Tibial nerve (tissue), 4 donors: Measurements from ENCODE around the gene MCOLN1. TPM values are rescaled to one million over a fixed set of nuclear protein-coding genes. Genes with fewer than 3 reads are reported as not detected.

Source experiments
- DNase-seq, 2 donors: peaks; one replicate each; pipeline ENCODE4 v3.0.0-alpha.2; 2019; ENCODE audit warnings: low spot score in 2 of 2
- H3K27ac ChIP-seq, 4 donors: fragments of 200-600 bp; sonication (generic) in 3 of 4; one replicate each; pipeline ENCODE4 v1.5.1; 2017 to 2019; ENCODE audit warnings: mild to moderate bottlenecking in 1 of 4
- H3K27me3 ChIP-seq, 2 donors: fragments of 200-600 bp; sonication (generic) in 1 of 2; one replicate each; pipeline versions ENCODE4 v1.5.1 to v1.6.0; 2017 to 2019
- H3K36me3 ChIP-seq, 3 donors: fragments of 200-600 bp; sonication (generic); one replicate each; pipeline ENCODE4 v1.5.1; 2018 to 2019
- H3K4me1 ChIP-seq, 4 donors: fragments of 200-600 bp; sonication (generic) in 3 of 4; one replicate each; pipeline ENCODE4 v1.5.1; 2017 to 2019
- H3K4me3 ChIP-seq, 4 donors: fragments of 200-600 bp; sonication (generic) in 3 of 4; one replicate each; pipeline ENCODE4 v1.5.1; 2017 to 2019; ENCODE audit warnings: mild to moderate bottlenecking in 1 of 4, moderate library complexity in 1 of 4
- H3K9me3 ChIP-seq, 4 donors: fragments of 200-600 bp; sonication (generic) in 3 of 4; one replicate each; pipeline ENCODE4 v1.5.1; 2017 to 2019
- CTCF ChIP-seq, 5 experiments: fragments of 200-600 bp in 3 of 5; fragments of 450-650 bp in 2 of 5; sonication (generic) in 3 of 5; IDR thresholded peaks; one replicate each; pipeline ENCODE4 v1.5.1; 2016 to 2019; ENCODE audit warnings: antibody characterized with exemption in 5 of 5, mild to moderate bottlenecking in 3 of 5, moderate library complexity in 2 of 5
- EP300 ChIP-seq, 2 donors: sonication (generic); formaldehyde crosslinking; IDR thresholded peaks; one replicate each; pipeline ENCODE4 v1.6.1; 2017; ENCODE audit warnings: antibody characterized with exemption in 2 of 2, mild to moderate bottlenecking in 1 of 2
- POLR2A ChIP-seq, 2 donors: fragments of 450-650 bp; IDR thresholded peaks; one replicate each; pipeline ENCODE4 v1.6.1; 2017; ENCODE audit warnings: antibody characterized with exemption in 2 of 2, mild to moderate bottlenecking in 2 of 2, moderate library complexity in 2 of 2
- WGBS, 2 donors: methylation state at CpG; one replicate each; pipeline ENCODE4 v1.1.5; 2018; 5-methylcytosine and 5-hydroxymethylcytosine counted together
- small RNA-seq: library from RNA; depleted of rRNA; stranded (forward); fragments of <200 nt; gene quantifications from one replicate; pipeline ENCODE3, GENCODE V24; 2016
- total RNA-seq, 4 donors: library from RNA; depleted of rRNA; stranded (reverse); fragments of >200 nt; gene quantifications; one replicate each; pipeline ENCODE4 v1.1.0, GENCODE V29; 2016

MCOLN1 gene
- total RNA-seq, 4 donors from 2014 or later, result 21.3 to 52.2 (median 31.3) TPM

GRCh38 chr19:7578127-7578526 lies 55.7 kb downstream of the MCOLN1 start:
- Histone ChIP-seq H3K27me3 (no peaks in the 10 kb centered on the region), H3K4me1 (no peaks in the 10 kb centered on the region), H3K27ac (no peak overlapping the region), H3K9me3 (no peaks in the 10 kb centered on the region), H3K4me3 (no peak overlapping the region), H3K36me3 (no peaks in the 10 kb centered on the region)
- WGBS, 2 donors, result 63 to 66% methylated on average over 6 of the region's 6 CpGs
- TF ChIP-seq CTCF (IDR thresholded peaks at IDR 0.05) (no peak), POLR2A (IDR thresholded peaks at IDR 0.05) (no peak), EP300 (IDR thresholded peaks at IDR 0.05) (no peak)
- DNase-seq, result no peak

DNA sequence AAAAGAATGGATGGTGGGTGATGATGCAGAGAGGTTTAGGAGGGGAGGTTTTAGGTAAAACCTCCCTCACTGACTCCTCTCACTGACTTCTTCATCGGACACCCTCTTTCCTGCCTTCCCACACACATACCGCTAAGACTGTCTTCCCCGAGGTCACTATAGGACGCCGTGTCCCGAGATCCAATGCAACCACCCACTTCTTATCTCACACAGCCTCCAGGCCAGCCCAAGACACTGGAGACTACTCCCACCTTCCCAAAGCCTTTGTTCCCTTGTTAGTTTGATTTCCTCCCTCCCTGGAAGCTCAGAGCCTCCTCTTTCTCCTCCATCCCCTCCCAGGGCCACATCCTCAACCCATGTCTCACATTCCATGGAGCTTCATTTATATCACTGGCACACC lies 56.8 kb downstream of the MCOLN1 start:
- TF ChIP-seq CTCF (IDR thresholded peaks at IDR 0.05) (no peak), POLR2A (IDR thresholded peaks at IDR 0.05) (no peak), EP300 (IDR thresholded peaks at IDR 0.05) (no peak)
- no peak overlapping the region for H3K27ac ChIP-seq
- H3K4me1 ChIP-seq, result no peaks in the 10 kb centered on the region
- no peaks in the 10 kb centered on the region for H3K27me3 ChIP-seq
- no peaks in the 10 kb centered on the region for H3K9me3 ChIP-seq
- no peak overlapping the region for H3K4me3 ChIP-seq
- H3K36me3 ChIP-seq, result no peaks in the 10 kb centered on the region
- 58% methylated on average over 6 of the region's 6 CpGs for WGBS, 2 donors
- DNase-seq, result no peak

DNA sequence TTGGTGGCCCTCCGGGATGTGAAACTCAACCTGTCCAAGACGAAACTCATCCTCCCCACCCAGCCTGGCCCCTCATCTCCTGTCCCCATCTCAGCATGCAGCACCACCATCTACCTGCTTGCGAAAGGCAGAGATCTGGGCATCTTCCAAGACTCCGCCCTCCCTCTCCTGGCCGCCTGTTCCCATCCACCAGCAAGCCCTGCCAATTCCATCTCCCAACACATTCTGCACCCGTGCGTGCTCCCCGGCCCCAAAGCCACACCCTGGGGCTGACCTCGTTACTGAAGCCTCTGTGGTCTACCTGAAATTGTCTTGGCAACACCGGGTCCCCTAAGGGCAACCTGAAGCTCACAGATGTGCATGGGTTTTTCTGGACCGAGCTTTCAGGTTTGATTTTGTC lies 60.0 kb downstream of the MCOLN1 start:
- WGBS, 2 donors, result 62 to 67% methylated on average over 11 of the region's 11 CpGs
- Histone ChIP-seq H3K36me3 (no peaks in the 10 kb centered on the region), H3K27me3 (no peaks in the 10 kb centered on the region), H3K4me3 (no peak overlapping the region), H3K9me3 (no peaks in the 10 kb centered on the region), H3K4me1 (no peaks in the 10 kb centered on the region), H3K27ac (no peak overlapping the region)
- no peak for TF ChIP-seq CTCF (IDR thresholded peaks at IDR 0.05)
- no peak for TF ChIP-seq POLR2A (IDR thresholded peaks at IDR 0.05)
- TF ChIP-seq EP300 (IDR thresholded peaks at IDR 0.05), result no peak
- DNase-seq, result no peak

Small RNAs within 50 kb of the gene (small RNA-seq; reads per million reads assigned to genes)
- gene AC008878.2, result not detected

Other genes starting within 250 kb of the MCOLN1 start
- 100 to 1,000 TPM; 150 to 420 (median 196) TPM for gene INSR, start 228.2 kb upstream of the MCOLN1 start, total RNA-seq
- 10 to 100 TPM; 19.9 to 58.5 (median 31.9) TPM for gene ARHGEF18, start 173.7 kb upstream of the MCOLN1 start, total RNA-seq
- gene PEX11G, start 33.6 kb upstream of the MCOLN1 start, total RNA-seq, result 1 to 10 TPM; 4.4 to 9.2 (median 7.8) TPM
- 10 to 100 TPM; 40.0 to 84.0 (median 69.2) TPM for gene ZNF358, start 6.5 kb upstream of the MCOLN1 start, total RNA-seq
- gene PNPLA6, start 13.1 kb downstream of the MCOLN1 start, total RNA-seq, result 100 to 1,000 TPM in 1 of 4 donors, 10 to 100 TPM in 3; 66.3 to 138 (median 68.3) TPM
- not detected for gene CAMSAP3, start 73.2 kb downstream of the MCOLN1 start, total RNA-seq
- gene XAB2, start 106.9 kb downstream of the MCOLN1 start, total RNA-seq, result 10 to 100 TPM; 51.6 to 62.0 (median 54.3) TPM
- 10 to 100 TPM; 10.8 to 39.9 (median 30.6) TPM for gene PET100, start 107.2 kb downstream of the MCOLN1 start, total RNA-seq
- not detected for gene PCP2, start 111.1 kb downstream of the MCOLN1 start, total RNA-seq
- gene STXBP2, start 114.5 kb downstream of the MCOLN1 start, total RNA-seq, result 10 to 100 TPM in 2 of 4 donors, 1 to 10 TPM in 2; 8.7 to 24.0 (median 13.0) TPM
- gene RETN, start 146.4 kb downstream of the MCOLN1 start, total RNA-seq, result not detected
- gene MCEMP1, start 154.5 kb downstream of the MCOLN1 start, total RNA-seq, result 1 to 10 TPM in 1 of 4 donors, not detected in 3; 1.5 TPM
- gene TRAPPC5, start 158.2 kb downstream of the MCOLN1 start, total RNA-seq, result 10 to 100 TPM; 26.9 to 47.5 (median 37.0) TPM
- 1 to 10 TPM in 1 of 4 donors, under 1 TPM in 1, not detected in 2; 0.90 to 1.0 TPM for gene FCER2, start 179.5 kb downstream of the MCOLN1 start, total RNA-seq
- 10 to 100 TPM in 1 of 4 donors, 1 to 10 TPM in 1, under 1 TPM in 1, not detected in 1; 0.59 to 16.5 (median 1.7) TPM for gene CLEC4G, start 209.5 kb downstream of the MCOLN1 start, total RNA-seq
- gene CD209, start 224.9 kb downstream of the MCOLN1 start, total RNA-seq, result 10 to 100 TPM in 1 of 4 donors, 1 to 10 TPM in 3; 2.6 to 12.6 (median 5.0) TPM
- gene CLEC4M, start 240.6 kb downstream of the MCOLN1 start, total RNA-seq, result 1 to 10 TPM in 1 of 4 donors, not detected in 3; 2.4 TPM